ENCODE results near the gene CDH4. TPM values are rescaled to one million over a fixed set of nuclear protein-coding genes. Genes with fewer than 3 reads are reported as not detected.

The CDH4 gene
- total and polyA plus RNA-seq, 4 experiments from 2014 or later, result 0.39 to 1.1 (median 0.41) TPM; not detected in 1

DNA sequence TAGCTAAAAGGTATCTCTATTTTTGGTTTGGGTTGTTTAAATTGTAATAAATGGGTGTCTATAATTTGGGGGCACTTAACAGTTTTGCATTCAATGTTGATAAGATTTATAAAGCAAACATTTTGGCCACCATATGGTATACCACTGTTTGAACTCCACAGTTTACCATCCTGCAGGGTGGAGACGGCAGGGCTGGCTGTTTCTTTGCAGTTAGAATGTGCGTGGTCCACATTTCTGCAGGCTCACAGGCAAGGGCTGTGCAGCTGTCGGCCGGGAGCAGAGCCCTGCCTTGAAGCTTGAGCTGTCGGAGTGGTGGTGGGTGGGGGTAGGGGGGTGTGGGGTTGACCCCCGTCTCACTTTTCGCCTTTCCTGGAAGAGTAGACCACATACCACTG lies 135.9 kb downstream of the CDH4 start:
- Mint-ChIP-seq H3K9me3 (peaks cover 0 to 10% (median 0%) of the 10 kb centered on the region in 8 donors), H3K27me3 (peaks cover 6 to 7% of the 10 kb centered on the region in 2 donors), H3K4me1 (peaks cover 0 to 3% (median 0%) of the 10 kb centered on the region in 4 donors), H3K4me3 (no peak overlapping the region), H3K36me3 (no peaks in the 10 kb centered on the region), H3K27ac (no peak overlapping the region)
- ChIA-PET POLR2A (ENCODE audit: partially characterized antibody) (no interaction called here), CTCF (ENCODE audit: partially characterized antibody) (no interaction called here)
- no peak overlapping the region for H3K4me3 ChIP-seq (ENCODE audit: low read length in 2 of 2)
- intact Hi-C loops (cut with micrococcal nuclease), result no loop called here
- no peaks in the 10 kb centered on the region for H3K4me1 ChIP-seq (ENCODE audit: insufficient read depth, low read length)
- DNase-seq, result no peak
- H3K27me3 ChIP-seq (ENCODE audit: insufficient read depth, low read length), result no peaks in the 10 kb centered on the region
- no peak overlapping the region for H3K27ac ChIP-seq (ENCODE audit: low read depth, low read length)
- H3K36me3 ChIP-seq (ENCODE audit: insufficient read depth, low read length), result no peaks in the 10 kb centered on the region
- no peaks in the 10 kb centered on the region for H3K9me3 ChIP-seq (ENCODE audit: control insufficient read depth in 1 of 2, low read length in 2 of 2)

DNA sequence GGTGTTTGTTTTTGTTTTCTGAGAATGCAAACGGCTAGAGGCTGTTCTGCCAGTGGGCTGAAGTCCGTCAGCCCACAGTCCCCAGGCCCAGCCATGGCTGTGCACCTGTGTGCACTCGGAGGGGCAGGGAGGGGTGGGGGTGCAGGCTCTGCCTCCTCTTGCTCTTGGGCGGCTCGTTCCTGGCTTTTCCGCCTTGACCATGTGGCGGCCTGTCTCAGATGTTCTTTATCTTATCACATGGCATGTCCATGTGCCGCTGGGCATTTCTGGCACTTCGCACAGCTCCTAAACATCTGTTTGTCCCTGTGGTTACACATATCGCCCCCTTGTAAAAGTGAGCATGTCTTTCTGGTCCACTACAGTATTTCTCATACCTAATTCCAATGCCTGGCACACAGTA lies 137.0 kb downstream of the CDH4 start:
- H3K36me3 ChIP-seq (ENCODE audit: insufficient read depth, low read length), result no peaks in the 10 kb centered on the region
- ChIA-PET CTCF (ENCODE audit: partially characterized antibody) (no interaction called here), POLR2A (ENCODE audit: partially characterized antibody) (no interaction called here)
- Mint-ChIP-seq H3K4me3 (no peak overlapping the region), H3K36me3 (no peaks in the 10 kb centered on the region), H3K9me3 (peaks cover 0 to 13% (median 0%) of the 10 kb centered on the region in 8 donors), H3K4me1 (peaks cover 0 to 3% (median 0%) of the 10 kb centered on the region in 4 donors), H3K27me3 (peaks cover 6 to 7% of the 10 kb centered on the region in 2 donors), H3K27ac (no peak overlapping the region)
- intact Hi-C loops (cut with micrococcal nuclease), result no loop called here
- no peak overlapping the region for H3K27ac ChIP-seq (ENCODE audit: low read depth, low read length)
- no peaks in the 10 kb centered on the region for H3K9me3 ChIP-seq (ENCODE audit: control insufficient read depth in 1 of 2, low read length in 2 of 2)
- no peaks in the 10 kb centered on the region for H3K4me1 ChIP-seq (ENCODE audit: insufficient read depth, low read length)
- no peak overlapping the region for H3K4me3 ChIP-seq (ENCODE audit: low read length in 2 of 2)
- H3K27me3 ChIP-seq (ENCODE audit: insufficient read depth, low read length), result no peaks in the 10 kb centered on the region
- no peak for DNase-seq

DNA sequence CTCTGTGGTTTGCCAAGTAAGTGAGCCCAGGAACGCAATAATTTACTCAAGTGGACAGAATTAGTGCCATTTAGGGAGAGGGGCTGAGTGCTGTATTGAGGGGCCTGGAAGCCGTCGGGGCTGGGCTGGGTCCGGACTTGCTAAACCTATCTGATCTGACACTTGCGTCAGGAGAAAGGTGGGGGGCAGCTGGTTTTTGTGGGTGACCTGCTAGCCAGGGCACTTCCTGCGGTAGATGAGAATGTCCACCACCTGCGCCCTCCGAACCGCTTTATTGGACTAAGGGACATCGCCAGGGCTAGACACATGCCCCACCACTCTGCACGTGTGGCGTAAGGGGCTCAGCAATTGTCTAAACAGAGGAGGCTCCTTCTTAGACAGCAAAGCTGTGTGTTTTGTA lies 139.1 kb downstream of the CDH4 start:
- H3K36me3 ChIP-seq (ENCODE audit: insufficient read depth, low read length), result no peaks in the 10 kb centered on the region
- CTCF ChIA-PET (ENCODE audit: partially characterized antibody), result no interaction called here
- H3K27me3 Mint-ChIP-seq, result peaks cover 6 to 7% of the 10 kb centered on the region in 2 donors
- H3K4me1 Mint-ChIP-seq, result peaks cover 0 to 3% (median 0%) of the 10 kb centered on the region in 4 donors
- H3K9me3 ChIP-seq (ENCODE audit: control insufficient read depth in 1 of 2, low read length in 2 of 2), result no peaks in the 10 kb centered on the region
- POLR2A ChIA-PET (ENCODE audit: partially characterized antibody), result no interaction called here
- no peak for DNase-seq
- H3K9me3 Mint-ChIP-seq, result peaks cover 0 to 13% (median 0%) of the 10 kb centered on the region in 8 donors
- H3K4me3 Mint-ChIP-seq, result no peak overlapping the region
- H3K4me1 ChIP-seq (ENCODE audit: insufficient read depth, low read length), result no peaks in the 10 kb centered on the region
- no peak overlapping the region for H3K27ac ChIP-seq (ENCODE audit: low read depth, low read length)
- H3K36me3 Mint-ChIP-seq, result no peaks in the 10 kb centered on the region
- H3K27me3 ChIP-seq (ENCODE audit: insufficient read depth, low read length), result no peaks in the 10 kb centered on the region
- H3K4me3 ChIP-seq (ENCODE audit: low read length in 2 of 2), result no peak overlapping the region
- intact Hi-C loops (cut with micrococcal nuclease), result no loop called here
- H3K27ac Mint-ChIP-seq, result no peak overlapping the region

DNA sequence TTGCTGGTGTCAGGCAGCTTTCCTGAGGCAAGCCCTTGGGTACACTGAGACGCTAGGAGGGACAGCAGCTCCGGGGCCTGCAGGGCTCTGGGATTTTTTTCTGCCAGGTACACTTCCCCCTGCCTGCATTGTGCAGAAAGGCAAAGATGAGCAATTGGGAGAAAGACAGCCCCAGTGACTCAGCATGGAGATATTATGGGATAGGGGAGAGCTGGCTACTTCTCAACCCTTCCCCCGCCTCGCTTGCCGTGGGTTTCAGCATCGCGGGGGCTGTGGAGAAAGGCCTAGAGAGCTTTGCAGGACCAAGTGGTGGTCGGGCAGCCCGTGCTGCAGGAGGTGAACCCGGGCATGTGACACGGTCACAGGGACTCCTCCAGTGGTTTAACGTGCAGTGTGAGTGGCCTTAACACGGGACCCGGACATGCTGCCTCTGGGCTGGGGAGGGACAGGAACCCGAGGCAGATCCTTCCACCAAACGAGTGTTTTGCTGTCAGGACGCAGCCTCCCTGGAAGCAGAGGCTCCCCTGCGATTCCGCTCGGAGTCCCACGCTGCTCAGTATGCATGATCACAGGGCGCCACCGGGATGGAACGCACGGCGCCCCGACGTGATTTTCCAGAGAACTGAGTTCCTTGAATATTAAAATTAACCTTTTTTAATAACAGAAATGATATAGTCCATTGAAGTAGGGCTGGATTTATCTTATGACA lies 139.9 kb downstream of the CDH4 start:
- Histone ChIP-seq H3K9me3 (ENCODE audit: control insufficient read depth in 1 of 2, low read length in 2 of 2) (no peaks in the 10 kb centered on the region), H3K4me3 (ENCODE audit: low read length in 2 of 2) (no peak overlapping the region), H3K27ac (ENCODE audit: low read depth, low read length) (no peak overlapping the region), H3K27me3 (ENCODE audit: insufficient read depth, low read length) (no peaks in the 10 kb centered on the region), H3K4me1 (ENCODE audit: insufficient read depth, low read length) (no peaks in the 10 kb centered on the region), H3K36me3 (ENCODE audit: insufficient read depth, low read length) (no peaks in the 10 kb centered on the region)
- Mint-ChIP-seq H3K9me3 (peaks cover 0 to 10% (median 0%) of the 10 kb centered on the region in 8 donors), H3K27ac (no peak overlapping the region), H3K4me1 (peaks cover 0 to 3% (median 0%) of the 10 kb centered on the region in 4 donors), H3K27me3 (peaks cover 6 to 7% of the 10 kb centered on the region in 2 donors), H3K4me3 (no peak overlapping the region), H3K36me3 (no peaks in the 10 kb centered on the region)
- DNase-seq, result no peak
- CTCF ChIA-PET (ENCODE audit: partially characterized antibody), result no interaction called here
- intact Hi-C loops (cut with micrococcal nuclease), result no loop called here
- POLR2A ChIA-PET (ENCODE audit: partially characterized antibody), result no interaction called here

DNA sequence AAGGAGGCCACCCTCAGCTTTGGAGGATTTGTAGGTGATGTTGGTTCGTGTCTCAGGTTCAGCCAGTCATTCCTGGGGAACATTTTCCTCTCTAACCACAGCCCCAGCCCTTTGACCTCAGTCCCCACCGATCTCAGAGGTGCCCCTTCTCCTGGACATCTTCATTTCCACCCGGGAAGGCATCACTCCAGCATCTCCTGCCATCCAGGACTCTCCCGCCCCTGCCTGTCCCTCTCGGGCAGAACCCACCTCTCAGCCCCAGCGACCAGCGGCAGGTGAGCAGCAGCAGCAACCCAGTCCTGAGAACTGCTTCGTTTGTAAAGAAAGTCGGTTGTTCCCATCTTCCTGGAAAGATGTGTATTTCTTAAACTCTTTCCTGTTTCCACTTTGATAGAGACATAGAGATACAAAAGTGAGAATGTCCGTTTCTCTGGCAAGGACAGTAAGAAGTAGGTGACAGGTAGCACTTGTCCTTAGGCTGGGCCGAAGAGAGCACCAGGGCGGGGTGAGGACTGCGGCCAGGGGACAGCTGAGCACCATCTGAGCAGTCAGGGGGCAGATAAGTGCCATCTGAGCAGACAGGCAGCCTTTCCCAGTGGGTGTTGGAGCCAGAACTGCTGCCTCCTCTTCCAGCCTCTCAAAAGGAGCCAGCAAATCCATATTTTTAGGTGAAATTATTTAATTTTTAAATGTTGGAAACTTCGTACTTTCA lies 142.2 kb downstream of the CDH4 start:
- Mint-ChIP-seq H3K4me3 (no peak overlapping the region), H3K36me3 (no peaks in the 10 kb centered on the region), H3K9me3 (peaks cover 0 to 6% (median 0%) of the 10 kb centered on the region in 8 donors), H3K4me1 (no peaks in the 10 kb centered on the region), H3K27ac (no peak overlapping the region), H3K27me3 (no peaks in the 10 kb centered on the region)
- H3K27ac ChIP-seq (ENCODE audit: low read depth, low read length), result no peak overlapping the region
- intact Hi-C loops (cut with micrococcal nuclease), result no loop called here
- H3K9me3 ChIP-seq (ENCODE audit: control insufficient read depth in 1 of 2, low read length in 2 of 2), result no peaks in the 10 kb centered on the region
- no peaks in the 10 kb centered on the region for H3K27me3 ChIP-seq (ENCODE audit: insufficient read depth, low read length)
- ChIA-PET CTCF (ENCODE audit: partially characterized antibody) (no interaction called here), POLR2A (ENCODE audit: partially characterized antibody) (no interaction called here)
- no peak for DNase-seq
- no peaks in the 10 kb centered on the region for H3K36me3 ChIP-seq (ENCODE audit: insufficient read depth, low read length)
- H3K4me1 ChIP-seq (ENCODE audit: insufficient read depth, low read length), result no peaks in the 10 kb centered on the region
- H3K4me3 ChIP-seq (ENCODE audit: low read length in 2 of 2), result no peak overlapping the region

DNA sequence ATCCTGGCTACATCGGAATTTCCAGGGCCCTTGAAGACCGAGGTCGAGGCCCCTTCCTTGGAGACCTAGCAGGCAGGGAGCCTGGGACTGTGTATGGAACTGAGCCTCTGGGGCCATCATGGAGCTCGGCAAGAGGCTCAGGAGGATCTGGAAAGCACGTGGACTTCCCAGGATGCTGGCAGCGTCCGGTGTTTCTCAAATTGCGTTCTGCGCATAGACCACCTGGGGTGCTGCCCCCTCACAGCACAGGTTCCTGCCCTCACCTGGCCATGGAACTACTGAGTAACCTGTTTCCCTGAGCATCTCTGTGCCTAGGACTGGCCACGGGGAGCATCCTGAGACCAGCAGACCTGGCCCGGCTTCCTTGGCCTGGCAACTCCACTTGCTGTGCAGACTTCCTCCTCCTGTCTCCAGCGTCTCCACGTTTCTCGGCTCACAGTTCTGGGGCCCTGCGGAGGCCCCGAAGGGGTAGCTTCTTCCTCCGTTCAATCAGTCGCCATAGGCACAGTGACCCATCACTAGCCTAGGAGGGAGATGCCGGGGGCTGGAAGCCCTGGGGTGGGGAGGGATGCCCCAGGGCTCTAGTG lies 144.3 kb downstream of the CDH4 start:
- no peaks in the 10 kb centered on the region for H3K27me3 Mint-ChIP-seq
- ChIA-PET CTCF (ENCODE audit: partially characterized antibody) (no interaction called here), POLR2A (ENCODE audit: partially characterized antibody) (no interaction called here)
- H3K4me1 Mint-ChIP-seq, result no peaks in the 10 kb centered on the region
- H3K36me3 Mint-ChIP-seq, result no peaks in the 10 kb centered on the region
- no peak for DNase-seq
- Histone ChIP-seq H3K27me3 (ENCODE audit: insufficient read depth, low read length) (no peaks in the 10 kb centered on the region), H3K9me3 (ENCODE audit: control insufficient read depth in 1 of 2, low read length in 2 of 2) (no peaks in the 10 kb centered on the region), H3K27ac (ENCODE audit: low read depth, low read length) (no peak overlapping the region), H3K4me3 (ENCODE audit: low read length in 2 of 2) (no peak overlapping the region), H3K4me1 (ENCODE audit: insufficient read depth, low read length) (no peaks in the 10 kb centered on the region), H3K36me3 (ENCODE audit: insufficient read depth, low read length) (no peaks in the 10 kb centered on the region)
- no peak overlapping the region for H3K4me3 Mint-ChIP-seq
- no peak overlapping the region for H3K27ac Mint-ChIP-seq
- H3K9me3 Mint-ChIP-seq, result peaks cover 0 to 5% (median 0%) of the 10 kb centered on the region in 8 donors
- intact Hi-C loops (cut with micrococcal nuclease), result no loop called here

DNA sequence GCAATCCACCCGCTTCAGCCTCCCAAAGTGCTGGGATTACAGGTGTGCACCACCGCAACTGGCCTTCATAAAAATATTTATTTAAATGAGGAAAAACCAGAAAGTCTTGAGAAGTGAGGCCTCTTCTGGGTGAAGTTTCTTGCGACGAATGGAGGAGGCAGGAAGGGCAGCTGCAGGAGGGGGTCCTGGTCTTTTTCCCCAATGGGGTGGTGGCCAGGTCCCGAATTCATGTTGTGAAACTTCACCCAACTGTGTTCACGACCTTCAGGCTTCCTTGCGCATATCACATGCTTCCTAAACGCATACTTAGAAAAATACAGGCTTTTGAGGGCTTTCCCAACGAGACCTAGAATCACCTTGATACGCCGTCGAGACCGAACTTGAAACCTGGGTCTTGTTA lies 145.1 kb downstream of the CDH4 start:
- POLR2A ChIA-PET (ENCODE audit: partially characterized antibody), result no interaction called here
- no peaks in the 10 kb centered on the region for H3K27me3 Mint-ChIP-seq
- intact Hi-C loops (cut with micrococcal nuclease), result no loop called here

More for the DNA sequence above, 145.1 kb downstream of the CDH4 start:
- Mint-ChIP-seq H3K27ac (no peak overlapping the region), H3K4me1 (no peaks in the 10 kb centered on the region), H3K4me3 (no peak overlapping the region), H3K36me3 (no peaks in the 10 kb centered on the region), H3K9me3 (peaks cover 0 to 4% (median 0%) of the 10 kb centered on the region in 8 donors)
- H3K4me3 ChIP-seq (ENCODE audit: low read length in 2 of 2), result no peak overlapping the region
- no peaks in the 10 kb centered on the region for H3K27me3 ChIP-seq (ENCODE audit: insufficient read depth, low read length)
- H3K27ac ChIP-seq (ENCODE audit: low read depth, low read length), result no peak overlapping the region
- no peaks in the 10 kb centered on the region for H3K9me3 ChIP-seq (ENCODE audit: control insufficient read depth in 1 of 2, low read length in 2 of 2)
- H3K36me3 ChIP-seq (ENCODE audit: insufficient read depth, low read length), result no peaks in the 10 kb centered on the region
- H3K4me1 ChIP-seq (ENCODE audit: insufficient read depth, low read length), result no peaks in the 10 kb centered on the region
- CTCF ChIA-PET (ENCODE audit: partially characterized antibody), result no interaction called here
- DNase-seq, result no peak
